PC-3 (cell line): Measurements from ENCODE around the gene ACSBG1. TPM values are rescaled to one million over a fixed set of nuclear protein-coding genes. Genes with fewer than 3 reads are reported as not detected.

Experiments used
- ATAC-seq: fragments of 200-7000 bp; cut with Tn5 transposase; 2 replicates; pipeline ENCODE4 v1.9.1; 2020; ENCODE audit warnings: mild to moderate bottlenecking, moderate library complexity
- BruUV-seq: library from RNA; stranded (reverse); fragments of 400-500 nt; replicated peaks from 2 replicates; lab custom pipeline; 2021; lab: Mats Ljungman, UMichigan
- CTCF ChIA-PET: fragments of 300-600 bp; sonication (Branson Sonifier 250); formaldehyde crosslinking; loops from one replicate; lab custom pipeline; 2022; ENCODE audit warnings: antibody characterized with exemption; lab: Charles Lee
- POLR2A ChIA-PET: fragments of 300-600 bp; sonication (Branson Sonifier 250); formaldehyde crosslinking; loops from one replicate; lab custom pipeline; 2022; ENCODE audit warnings: antibody characterized with exemption; ENCODE audit not compliant: unreplicated experiment; lab: Charles Lee
- DNase-seq: peaks from one replicate; pipeline ENCODE4 v3.0.0-alpha.2; 2015
- H2AFZ ChIP-seq: fragments of 300-600 bp; sonication (generic); 2 replicates; pipeline ENCODE4 v1.6.0; 2016; ENCODE audit warnings: antibody characterized with exemption, low read length
- H3F3A ChIP-seq: fragments of 300-600 bp; sonication (generic); one replicate; pipeline ENCODE4 v1.6.0; 2017; ENCODE audit warnings: antibody characterized with exemption, low read length, control low read depth, mild to moderate bottlenecking; ENCODE audit not compliant: unreplicated experiment
- H3K27ac ChIP-seq: fragments of 300-600 bp; sonication (generic); 2 replicates; pipeline ENCODE4 v1.5.1; 2016; ENCODE audit warnings: mild to moderate bottlenecking, low read length
- H3K27me3 ChIP-seq: fragments of 300-600 bp; sonication (generic); 2 replicates; pipeline ENCODE4 v1.6.1; 2016; ENCODE audit warnings: low read length, mixed read lengths
- H3K36me3 ChIP-seq: fragments of 300-600 bp; sonication (generic); 2 replicates; pipeline ENCODE4 v1.6.1; 2016; ENCODE audit warnings: low read depth, mixed run types, low read length, mixed read lengths
- H3K4me1 ChIP-seq: fragments of 300-600 bp; sonication (generic); 2 replicates; pipeline ENCODE4 v1.5.1; 2016; ENCODE audit warnings: low read length; ENCODE audit not compliant: insufficient read depth
- H3K4me2 ChIP-seq: fragments of 300-600 bp; sonication (generic); 2 replicates; pipeline ENCODE4 v1.6.0; 2016; ENCODE audit warnings: low read length
- H3K4me3 ChIP-seq: fragments of 300-600 bp; sonication (generic); 2 replicates; pipeline ENCODE4 v1.5.1; 2016; ENCODE audit warnings: mild to moderate bottlenecking, low read length, mixed read lengths
- H3K79me2 ChIP-seq: fragments of 300-600 bp; sonication (generic); 2 replicates; pipeline ENCODE4 v1.6.1; 2017; ENCODE audit warnings: low read length, mixed read lengths
- H3K9ac ChIP-seq: fragments of 300-600 bp; sonication (generic); 2 replicates; pipeline ENCODE4 v1.6.0; 2016; ENCODE audit warnings: mild to moderate bottlenecking, low read length
- H3K9me2 ChIP-seq: fragments of 300-600 bp; sonication (generic); replicated peaks from 2 replicates; pipeline ENCODE4 v1.6.1; 2016; ENCODE audit warnings: mixed run types, low read length, mixed read lengths
- H3K9me3 ChIP-seq: fragments of 300-600 bp; sonication (generic); 2 replicates; pipeline ENCODE4 v1.6.1; 2016; ENCODE audit warnings: low read length, mixed read lengths
- H4K20me1 ChIP-seq: fragments of 300-600 bp; sonication (generic); 2 replicates; pipeline ENCODE4 v1.6.1; 2016; ENCODE audit warnings: low read length, mixed read lengths
- EZH2 ChIP-seq: fragments of 300-600 bp; sonication (generic); IDR thresholded peaks from one replicate; pipeline ENCODE4 v1.6.1; 2017; ENCODE audit warnings: antibody characterized with exemption, mild to moderate bottlenecking, low read length; ENCODE audit not compliant: unreplicated experiment
- EZH2phosphoT487 ChIP-seq: fragments of 300-600 bp; sonication (generic); IDR thresholded peaks from 2 replicates; pipeline ENCODE4 v1.6.1; 2018; ENCODE audit warnings: mild to moderate bottlenecking, antibody characterized with exemption, low read length, borderline replicate concordance
- intact Hi-C: fragments of 100-400 bp; cut with micrococcal nuclease; formaldehyde crosslinking; loops from 2 replicates; pipeline ENCODE4 v1.9.0; 2023
- total RNA-seq: library from RNA; depleted of rRNA; stranded (reverse); fragments of >200 nt; gene quantifications from 2 replicates; pipeline ENCODE4 v1.2.3, GENCODE V29; 2014
- TF ChIP-seq, protein P1 (sequence below): fragments of 300-600 bp; sonication (generic); conservative IDR thresholded peaks from 2 replicates; pipeline ENCODE4 v1.5.1; 2017; ENCODE audit warnings: antibody characterized with exemption, low read depth, mild to moderate bottlenecking, low read length

The ACSBG1 gene
- total RNA-seq, 1 experiment from 2014 or later = 0.36 TPM

- TF ChIP-seq EZH2phosphoT487 = no peak
- no peak for TF ChIP-seq EZH2
- TF ChIP-seq, protein P1, sequence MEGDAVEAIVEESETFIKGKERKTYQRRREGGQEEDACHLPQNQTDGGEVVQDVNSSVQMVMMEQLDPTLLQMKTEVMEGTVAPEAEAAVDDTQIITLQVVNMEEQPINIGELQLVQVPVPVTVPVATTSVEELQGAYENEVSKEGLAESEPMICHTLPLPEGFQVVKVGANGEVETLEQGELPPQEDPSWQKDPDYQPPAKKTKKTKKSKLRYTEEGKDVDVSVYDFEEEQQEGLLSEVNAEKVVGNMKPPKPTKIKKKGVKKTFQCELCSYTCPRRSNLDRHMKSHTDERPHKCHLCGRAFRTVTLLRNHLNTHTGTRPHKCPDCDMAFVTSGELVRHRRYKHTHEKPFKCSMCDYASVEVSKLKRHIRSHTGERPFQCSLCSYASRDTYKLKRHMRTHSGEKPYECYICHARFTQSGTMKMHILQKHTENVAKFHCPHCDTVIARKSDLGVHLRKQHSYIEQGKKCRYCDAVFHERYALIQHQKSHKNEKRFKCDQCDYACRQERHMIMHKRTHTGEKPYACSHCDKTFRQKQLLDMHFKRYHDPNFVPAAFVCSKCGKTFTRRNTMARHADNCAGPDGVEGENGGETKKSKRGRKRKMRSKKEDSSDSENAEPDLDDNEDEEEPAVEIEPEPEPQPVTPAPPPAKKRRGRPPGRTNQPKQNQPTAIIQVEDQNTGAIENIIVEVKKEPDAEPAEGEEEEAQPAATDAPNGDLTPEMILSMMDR = no peak
- no peak overlapping the region for H2AFZ ChIP-seq
- no peaks in the 10 kb centered on the region for H3F3A ChIP-seq
- H3K4me2 ChIP-seq = peak overlapping the region; percentile 52
- H3K4me1 ChIP-seq = peaks cover 49% of the 10 kb centered on the region
- peak; percentile 98 for DNase-seq
- H3K27me3 ChIP-seq = no peaks in the 10 kb centered on the region
- intact Hi-C loops = no loop called here
- H3K9me2 ChIP-seq = no peaks in the 10 kb centered on the region
- no peaks in the 10 kb centered on the region for H3K79me2 ChIP-seq
- H3K36me3 ChIP-seq = no peaks in the 10 kb centered on the region
- BruUV-seq = no TSS peak
- H3K27ac ChIP-seq = no peak overlapping the region
- ChIA-PET POLR2A (interaction anchor here (0.7 kb wide), 1 partner anchor 99 kb away, joined by 6 read pairs; no protein-coding TSS in a partner anchor), CTCF (interaction anchor here (0.5 kb wide), 1 partner anchor 67 kb away, joined by 3 read pairs; no protein-coding TSS in a partner anchor)
- no peaks in the 10 kb centered on the region for H4K20me1 ChIP-seq
- no peak overlapping the region for H3K4me3 ChIP-seq
- ATAC-seq = peak; percentile 67
- no peaks in the 10 kb centered on the region for H3K9me3 ChIP-seq
- no peak overlapping the region for H3K9ac ChIP-seq
Measured at GRCh38 chr15:78216276-78217104, 17.9 kb downstream of the ACSBG1 start.

DNA sequence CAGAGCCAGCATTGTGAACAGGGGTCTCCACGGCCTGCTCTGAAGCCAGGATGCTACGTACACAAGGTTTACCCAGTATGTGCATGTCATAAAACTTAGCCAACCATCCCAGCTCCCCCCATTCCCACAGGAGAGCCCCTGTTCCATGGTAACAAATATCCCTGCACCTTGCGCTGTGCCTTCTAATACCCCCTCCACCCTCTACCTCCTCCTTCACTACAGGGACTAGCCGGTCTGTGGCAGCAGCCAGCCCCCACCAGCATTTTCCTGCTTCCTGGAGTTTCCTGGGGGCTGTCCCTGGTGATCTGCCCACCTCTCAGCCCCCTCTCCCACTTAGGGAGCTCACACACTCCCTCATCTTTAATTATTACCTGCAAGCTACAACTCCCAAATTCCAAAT, 20.4 kb downstream of the ACSBG1 start:
- Histone ChIP-seq H3K27ac (no peak overlapping the region), H3K4me2 (no peak overlapping the region), H3K79me2 (no peaks in the 10 kb centered on the region), H3K4me3 (no peak overlapping the region), H3K36me3 (no peaks in the 10 kb centered on the region), H3K9me3 (no peaks in the 10 kb centered on the region), H4K20me1 (no peaks in the 10 kb centered on the region), H3K9me2 (no peaks in the 10 kb centered on the region), H2AFZ (no peak overlapping the region), H3K9ac (no peak overlapping the region), H3F3A (no peaks in the 10 kb centered on the region), H3K27me3 (no peaks in the 10 kb centered on the region), H3K4me1 (peaks cover 73% of the 10 kb centered on the region)
- TF ChIP-seq EZH2 = no peak
- TF ChIP-seq, protein P1 = no peak
- TF ChIP-seq EZH2phosphoT487 = no peak
- ChIA-PET POLR2A (no interaction called here), CTCF (no interaction called here)
- BruUV-seq = no TSS peak
- ATAC-seq (no peak), DNase-seq (no peak)
- intact Hi-C loops = no loop called here

GRCh38 chr15:78213425-78213750, 21.0 kb downstream of the ACSBG1 start:
- Histone ChIP-seq H3K9ac (no peak overlapping the region), H3K4me1 (peaks cover 74% of the 10 kb centered on the region), H3K27me3 (no peaks in the 10 kb centered on the region), H3K36me3 (no peaks in the 10 kb centered on the region), H3K4me2 (peak overlapping the region; percentile 74; the same call in 1 of the 2 replicates), H3K79me2 (no peaks in the 10 kb centered on the region), H3K4me3 (no peak overlapping the region), H3K9me3 (no peaks in the 10 kb centered on the region), H3K27ac (no peak overlapping the region), H3F3A (no peaks in the 10 kb centered on the region), H2AFZ (no peak overlapping the region), H4K20me1 (no peaks in the 10 kb centered on the region), H3K9me2 (no peaks in the 10 kb centered on the region)
- DNase-seq (no peak), ATAC-seq (no peak)
- intact Hi-C loops = no loop called here
- BruUV-seq = no TSS peak
- ChIA-PET CTCF (no interaction called here), POLR2A (no interaction called here)
- no peak for TF ChIP-seq EZH2
- no peak for TF ChIP-seq EZH2phosphoT487
- TF ChIP-seq, protein P1 = no peak
